T-helper 1 cell (primary cell): ENCODE data around the gene FBXO30.

Experiments used
- DNase-seq, 5 donors: peaks; one replicate each; pipeline ENCODE4 v3.0.0-alpha.2; 2012 to 2020
- total RNA-seq, 4 donors: gene quantifications; one replicate each; lab custom pipeline; 2026; lab: John Stamatoyannopoulos, UW

Gene FBXO30, protein sequence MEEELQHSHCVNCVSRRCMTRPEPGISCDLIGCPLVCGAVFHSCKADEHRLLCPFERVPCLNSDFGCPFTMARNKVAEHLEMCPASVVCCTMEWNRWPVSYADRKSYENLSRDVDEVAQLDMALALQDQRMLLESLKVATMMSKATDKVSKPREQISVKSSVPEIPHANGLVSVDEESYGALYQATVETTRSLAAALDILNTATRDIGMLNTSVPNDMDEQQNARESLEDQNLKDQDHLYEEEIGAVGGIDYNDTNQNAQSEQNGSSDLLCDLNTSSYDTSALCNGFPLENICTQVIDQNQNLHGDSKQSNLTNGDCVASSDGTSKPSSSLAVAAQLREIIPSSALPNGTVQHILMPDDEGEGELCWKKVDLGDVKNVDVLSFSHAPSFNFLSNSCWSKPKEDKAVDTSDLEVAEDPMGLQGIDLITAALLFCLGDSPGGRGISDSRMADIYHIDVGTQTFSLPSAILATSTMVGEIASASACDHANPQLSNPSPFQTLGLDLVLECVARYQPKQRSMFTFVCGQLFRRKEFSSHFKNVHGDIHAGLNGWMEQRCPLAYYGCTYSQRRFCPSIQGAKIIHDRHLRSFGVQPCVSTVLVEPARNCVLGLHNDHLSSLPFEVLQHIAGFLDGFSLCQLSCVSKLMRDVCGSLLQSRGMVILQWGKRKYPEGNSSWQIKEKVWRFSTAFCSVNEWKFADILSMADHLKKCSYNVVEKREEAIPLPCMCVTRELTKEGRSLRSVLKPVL
- total RNA-seq: 6.2 to 14.6 (median 10.7) reads per million in 4 donors

DNA sequence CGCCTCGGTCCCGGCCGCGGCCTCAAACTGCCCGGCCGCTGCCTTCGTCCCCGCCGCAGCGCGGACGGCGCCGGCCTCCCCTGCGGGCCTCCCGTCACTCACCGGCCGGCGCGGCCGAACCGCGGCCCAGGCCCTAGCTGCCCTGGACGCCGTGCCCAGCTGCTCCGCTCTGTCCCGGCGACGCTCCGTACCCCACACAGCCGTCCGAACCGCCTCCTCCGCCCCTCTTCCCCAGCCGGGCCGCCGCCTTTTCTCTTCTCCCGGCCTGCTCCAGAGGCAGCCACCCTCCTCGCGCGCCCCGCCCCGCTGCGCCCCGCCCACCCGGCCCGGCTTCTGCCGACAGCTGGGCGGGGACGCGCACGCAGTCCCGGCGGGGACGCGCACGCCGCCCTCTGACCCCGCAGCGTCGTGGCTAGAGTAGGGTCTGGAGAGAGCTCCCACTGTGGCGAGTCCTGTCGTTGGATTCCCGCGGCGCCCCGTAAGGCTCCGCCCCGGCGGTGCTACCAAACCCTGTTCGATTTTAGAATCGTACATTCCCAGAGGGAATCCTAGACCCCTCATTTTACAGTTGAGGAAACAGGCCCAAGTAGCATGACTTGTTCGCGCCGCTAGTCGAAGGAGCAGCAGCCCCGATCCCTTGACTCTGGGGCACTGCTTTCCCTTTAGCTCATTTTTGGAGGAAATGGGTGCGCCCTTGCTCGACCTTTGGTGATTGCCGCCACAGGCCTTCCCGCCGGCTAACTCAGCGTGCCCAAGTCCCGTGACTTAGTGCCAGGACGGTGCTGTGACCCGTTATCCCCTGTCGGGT lies at the start of gene FBXO30:
Gene FBXO30 (minus strand): TSS at position 295 of the 808 bp plus-strand sequence. CDS start 8,390 bp downstream, outside the sequence.
- DNase-seq: peak; percentile 74 to 92 (median 79)

GRCh38 chr6:145863988-145864616 lies 49.5 kb upstream of the FBXO30 start:
- no peak for DNase-seq

DNA sequence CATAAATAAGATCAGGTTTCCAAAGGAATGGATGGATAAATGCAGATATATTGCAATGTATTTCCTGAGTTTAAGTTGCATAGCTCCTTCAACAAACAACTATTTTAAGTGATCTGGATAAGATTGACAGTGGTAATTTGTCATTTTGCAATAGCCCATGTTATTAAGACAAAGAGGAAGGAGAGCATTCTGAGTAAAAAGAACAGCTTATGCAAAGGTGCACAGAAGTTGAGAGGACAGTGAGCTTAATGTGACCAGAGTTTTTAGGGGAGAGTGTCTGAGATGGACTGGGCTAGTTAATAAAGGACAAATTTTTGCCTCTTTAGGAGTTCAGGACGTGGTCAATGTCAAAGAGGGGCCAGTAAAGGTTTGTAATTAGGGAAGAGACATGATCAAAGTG lies 48.8 kb upstream of the FBXO30 start:
- DNase-seq: no peak

DNA sequence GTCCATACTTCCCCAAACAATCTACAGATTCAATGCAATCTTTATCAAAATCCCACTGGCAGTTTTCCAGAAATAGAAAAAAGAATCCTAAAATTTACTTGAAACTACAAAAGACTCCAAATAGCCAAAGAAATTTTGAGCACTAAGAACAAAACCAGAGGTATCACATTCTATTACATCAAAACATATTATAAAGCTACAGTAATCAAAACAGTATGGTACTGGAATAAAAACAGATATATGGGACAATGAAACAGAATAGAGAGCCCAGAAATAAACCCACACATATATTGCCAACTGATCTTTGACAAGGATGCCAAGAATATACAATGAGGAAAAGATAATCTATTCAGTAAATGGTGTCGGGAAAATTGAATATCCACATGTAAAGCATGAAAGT lies 46.0 kb upstream of the FBXO30 start:
- no peak for DNase-seq

GRCh38 chr6:145850671-145851070 lies 36.1 kb upstream of the FBXO30 start:
- no peak for DNase-seq

- DNase-seq: no peak
These were observed 33.9 kb upstream of the FBXO30 start for GRCh38 chr6:145848541-145848940.

DNA sequence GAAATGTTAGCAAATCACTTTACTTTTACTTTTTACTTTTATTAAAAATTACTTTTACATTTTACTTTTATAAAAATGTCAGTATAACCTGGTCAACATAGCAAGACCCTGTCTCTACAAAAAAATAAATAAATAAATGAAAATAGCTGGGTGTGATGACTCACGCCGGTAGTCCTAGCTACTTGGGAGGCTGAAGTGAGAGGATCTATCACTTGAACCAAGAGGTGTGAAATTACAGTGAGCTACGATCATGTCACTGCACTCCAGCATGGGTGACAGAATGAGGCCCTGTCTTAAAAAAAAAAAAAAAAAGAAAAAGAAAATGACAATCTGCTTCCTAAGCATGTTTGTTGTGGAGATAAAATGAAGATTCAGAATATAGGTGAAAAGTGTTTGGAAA lies 31.0 kb upstream of the FBXO30 start:
- DNase-seq: no peak

- DNase-seq: no peak
These were observed 30.4 kb upstream of the FBXO30 start for GRCh38 chr6:145844933-145845540.

DNA sequence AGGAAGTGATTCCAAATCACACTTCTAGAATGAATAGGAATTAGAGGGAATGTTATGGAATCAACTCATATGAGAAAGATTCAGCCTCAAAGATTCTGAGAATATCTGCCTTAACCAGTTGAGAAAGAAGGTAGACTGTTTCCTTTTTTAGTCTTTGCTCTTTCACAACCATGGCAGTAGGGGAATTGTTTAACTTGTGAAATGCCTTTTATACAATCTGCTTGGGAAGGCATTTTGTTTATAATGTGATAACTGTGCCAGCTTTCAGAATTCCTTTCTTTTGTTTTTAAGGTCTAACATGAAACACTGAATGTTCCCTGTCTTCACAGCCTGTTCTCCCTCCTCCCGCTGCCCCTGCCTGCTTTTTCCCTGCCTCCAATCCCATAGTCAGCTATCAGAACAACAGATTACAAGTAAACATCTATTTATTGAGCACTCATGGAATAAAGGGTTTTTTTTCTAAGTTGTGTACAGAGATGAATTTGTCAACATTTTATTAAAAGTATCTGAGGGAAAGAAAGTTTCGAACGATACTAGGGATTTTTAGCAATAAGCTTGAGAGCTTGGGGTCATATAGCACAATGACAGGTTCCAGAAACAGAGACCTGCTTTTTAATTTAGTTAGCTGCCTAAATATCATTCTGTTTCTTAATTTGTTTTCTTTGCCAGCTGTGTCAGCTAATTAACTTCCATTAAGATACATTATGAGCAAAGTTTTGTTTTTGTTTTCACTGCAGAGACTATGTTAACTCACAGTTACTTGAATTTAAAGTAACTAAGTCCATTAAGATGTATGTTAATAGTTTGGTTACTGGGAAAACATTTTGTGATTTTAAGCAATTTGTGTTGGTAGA lies 28.3 kb upstream of the FBXO30 start:
- DNase-seq: no peak

GRCh38 chr6:145841668-145842067 lies 27.1 kb upstream of the FBXO30 start:
- DNase-seq: no peak

GRCh38 chr6:145839653-145840052 lies 25.1 kb upstream of the FBXO30 start:
- DNase-seq: no peak

GRCh38 chr6:145838305-145838704 lies 23.7 kb upstream of the FBXO30 start:
- no peak for DNase-seq

DNA sequence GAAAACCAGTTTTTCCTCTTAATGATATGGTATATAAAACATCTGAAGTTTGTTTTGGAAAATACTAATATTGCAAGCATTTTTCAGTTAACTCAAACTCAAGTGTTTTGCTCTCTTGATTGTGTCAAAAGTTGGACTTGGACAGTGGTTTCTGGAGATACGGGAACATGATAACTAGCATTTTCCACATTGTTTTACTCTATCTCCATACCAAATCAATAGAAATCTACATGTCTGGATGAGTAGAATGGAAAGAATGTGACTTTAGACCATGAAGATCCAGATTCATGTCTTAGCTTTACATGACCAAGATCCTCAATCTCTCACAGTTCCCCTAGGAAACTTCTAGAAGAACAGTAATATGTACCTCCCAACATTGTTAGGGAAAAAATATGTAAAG lies 22.2 kb upstream of the FBXO30 start:
- no peak for DNase-seq

GRCh38 chr6:145836170-145836569 lies 21.6 kb upstream of the FBXO30 start:
- peak in 1 of 5 donors; percentile 29 for DNase-seq

DNA sequence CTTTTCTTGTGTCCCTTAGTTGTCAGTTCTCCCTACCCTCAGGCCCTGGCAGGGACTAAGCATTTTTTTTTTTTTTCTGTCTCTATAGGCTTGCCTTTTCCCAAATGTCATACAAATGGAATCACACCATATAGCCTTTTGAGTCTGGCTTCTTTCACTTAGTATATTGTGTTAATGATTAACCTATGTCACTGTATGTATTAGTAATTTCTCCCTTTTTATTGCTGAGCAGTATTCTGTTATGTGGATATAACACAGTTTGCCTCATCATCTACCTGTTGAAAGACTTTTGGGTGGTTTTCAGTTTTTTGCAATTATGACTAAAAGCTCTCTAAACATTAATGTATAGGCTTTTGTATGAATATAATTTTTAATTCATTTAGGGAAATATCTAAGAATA lies 16.0 kb upstream of the FBXO30 start:
- DNase-seq: no peak

DNA sequence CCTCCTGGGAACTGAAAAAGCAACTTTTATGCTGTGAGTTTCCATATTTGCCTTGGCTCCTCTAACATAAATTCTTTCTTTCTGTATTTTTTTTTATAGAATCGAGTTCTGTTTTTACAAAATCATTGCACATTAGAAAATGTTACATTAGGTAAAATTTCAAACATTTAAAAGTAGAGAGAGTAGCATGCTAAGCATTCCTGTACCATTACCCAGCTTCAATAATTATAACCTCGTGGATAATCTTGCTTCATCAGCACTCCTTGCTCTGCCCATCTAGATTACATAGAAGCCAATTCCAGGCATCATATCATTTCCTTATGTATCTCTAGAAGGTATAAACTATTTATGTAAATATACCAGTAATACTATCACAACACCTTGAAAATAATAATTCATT lies 15.4 kb upstream of the FBXO30 start:
- DNase-seq: no peak

DNA sequence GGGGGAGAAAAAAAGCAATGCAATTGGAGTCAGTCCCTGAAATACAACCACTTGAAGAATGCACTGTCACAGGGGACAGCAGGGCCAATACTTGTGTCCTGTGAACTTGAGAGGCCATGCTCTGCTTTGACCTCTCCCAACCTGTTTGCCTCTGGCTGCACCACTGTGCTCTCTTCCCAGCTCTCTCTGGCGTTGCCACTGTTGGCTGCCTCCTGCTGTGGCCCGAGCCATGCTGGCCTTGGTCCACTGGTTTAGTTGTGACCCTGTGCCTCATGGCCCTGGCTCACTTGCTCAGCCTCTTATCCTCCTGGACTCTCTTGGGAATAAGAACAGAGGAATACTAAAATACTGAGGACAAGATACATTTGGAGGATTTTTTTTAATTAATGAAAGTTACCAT lies 14.5 kb upstream of the FBXO30 start:
- DNase-seq: no peak

GRCh38 chr6:145824344-145824743 lies 9.7 kb upstream of the FBXO30 start:
- no peak for DNase-seq

DNA sequence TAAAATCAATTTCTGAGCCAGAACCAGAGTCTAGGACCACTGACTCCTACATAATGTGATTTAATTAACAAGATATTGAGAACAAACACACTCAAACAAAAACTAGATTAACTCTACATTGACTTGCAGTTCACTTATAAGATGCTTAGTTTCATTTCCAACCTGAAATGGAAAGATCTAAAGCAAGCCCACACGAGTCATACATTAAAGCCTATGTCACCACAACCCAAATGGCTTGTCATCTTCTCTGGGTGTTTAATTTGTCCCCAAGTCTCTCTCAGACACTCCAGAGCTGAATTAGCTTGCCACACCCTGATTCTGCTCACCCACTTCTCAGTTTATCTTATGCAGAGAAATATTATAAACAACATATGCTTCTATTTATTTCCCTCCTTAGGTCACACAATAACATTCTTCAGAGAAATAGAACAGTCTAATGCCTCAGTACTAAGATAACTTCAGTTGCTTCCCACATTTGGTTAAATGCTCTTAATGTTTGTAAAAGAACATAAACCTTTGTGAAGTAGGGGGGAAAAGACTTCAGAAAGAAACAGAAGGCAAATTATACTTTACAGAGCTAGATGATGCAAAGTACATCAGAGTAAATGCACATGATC lies 8.8 kb upstream of the FBXO30 start:
- DNase-seq: no peak

DNA sequence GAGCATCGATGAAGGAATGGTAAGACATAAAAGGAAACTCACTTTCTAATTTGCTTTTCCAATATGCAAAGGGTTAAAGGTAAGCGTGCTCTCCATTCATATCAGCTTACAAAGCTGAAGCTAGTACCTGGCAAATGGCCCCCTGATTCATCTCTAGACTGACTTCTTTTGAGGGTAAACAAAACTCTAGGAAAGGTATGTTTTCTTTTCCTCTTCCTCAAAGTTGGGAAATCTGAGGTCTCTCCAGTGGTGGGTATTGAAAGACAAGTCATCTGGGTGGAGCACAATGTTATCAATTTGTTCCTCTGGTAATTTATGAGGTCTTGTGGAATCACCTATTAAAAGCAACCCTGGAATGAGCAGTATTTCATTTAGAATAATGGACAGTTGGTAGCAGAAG lies 7.9 kb upstream of the FBXO30 start:
- DNase-seq: no peak

DNA sequence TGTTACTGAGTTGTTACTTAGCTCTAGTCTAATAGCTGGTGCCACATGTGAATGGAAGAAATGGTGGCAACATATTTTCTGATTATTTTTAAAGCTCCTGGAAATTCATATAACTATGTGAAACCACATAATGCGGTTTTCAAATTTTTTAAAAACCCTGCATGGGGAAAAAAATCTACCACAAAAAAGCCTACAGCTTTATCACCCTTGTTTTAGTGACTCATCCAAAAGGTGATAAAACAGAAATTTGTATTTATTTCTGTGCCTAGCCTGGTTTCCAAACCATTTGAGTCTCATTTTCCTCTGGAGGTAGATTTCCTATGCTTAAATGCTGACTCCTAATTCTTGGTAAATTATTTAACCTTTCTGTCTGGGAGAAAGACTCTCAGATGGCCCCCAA lies 5.4 kb upstream of the FBXO30 start:
- no peak for DNase-seq
